ENCODE results near the gene TMEM154.

The TMEM154 gene

GRCh38 chr4:152708361-152708760 is 28.6 kb upstream of the TMEM154 start:
- no peak for DNase-seq (ENCODE audit: low read depth)
- TF ChIP-seq CTCF (IDR thresholded peaks at IDR 0.05; ENCODE audit: low read depth, low read length, missing control alignments): no peak
- H3K4me3 ChIP-seq (ENCODE audit: low read depth, low read length): no peak overlapping the region

- TF ChIP-seq CTCF (IDR thresholded peaks at IDR 0.05; ENCODE audit: low read depth, low read length, missing control alignments): no peak
Measured at GRCh38 chr4:152707632-152708031, 27.8 kb upstream of the TMEM154 start.

GRCh38 chr4:152705903-152706302 is 26.1 kb upstream of the TMEM154 start:
- H3K4me3 ChIP-seq (ENCODE audit: low read depth, low read length): no peak overlapping the region
- no peak for TF ChIP-seq CTCF (IDR thresholded peaks at IDR 0.05; ENCODE audit: low read depth, low read length, missing control alignments)
- no peak for DNase-seq (ENCODE audit: low read depth)

More at GRCh38 chr4:152707632-152708031, 27.8 kb upstream of the TMEM154 start:
- no peak for DNase-seq (ENCODE audit: low read depth)
- no peak overlapping the region for H3K4me3 ChIP-seq (ENCODE audit: low read depth, low read length)

GRCh38 chr4:152704788-152705187 is 25.0 kb upstream of the TMEM154 start:
- DNase-seq (ENCODE audit: low read depth): no peak
- no peak overlapping the region for H3K4me3 ChIP-seq (ENCODE audit: low read depth, low read length)
- TF ChIP-seq CTCF (IDR thresholded peaks at IDR 0.05; ENCODE audit: low read depth, low read length, missing control alignments): no peak

DNA sequence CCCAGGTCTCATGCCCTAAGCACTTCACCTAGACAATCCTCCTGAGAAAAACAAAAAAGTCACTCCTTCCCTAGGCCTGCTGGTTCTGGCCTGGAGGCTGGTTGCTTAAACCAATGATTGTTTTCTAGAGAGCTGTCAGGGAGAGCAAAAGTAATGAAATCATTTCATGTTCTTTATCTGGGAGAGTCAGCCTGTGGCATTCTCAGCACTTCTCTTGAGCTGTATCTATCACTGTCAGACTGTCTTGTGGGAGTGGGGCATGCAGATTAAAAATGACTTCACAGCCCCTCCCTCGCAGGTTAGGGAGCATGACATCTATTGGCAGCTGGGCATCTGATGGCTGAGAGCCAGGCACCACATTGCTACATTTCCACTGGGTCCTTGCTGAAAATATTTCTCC is 20.4 kb upstream of the TMEM154 start:
- DNase-seq (ENCODE audit: low read depth): no peak
- TF ChIP-seq CTCF (IDR thresholded peaks at IDR 0.05; ENCODE audit: low read depth, low read length, missing control alignments): no peak
- H3K4me3 ChIP-seq (ENCODE audit: low read depth, low read length): no peak overlapping the region

DNA sequence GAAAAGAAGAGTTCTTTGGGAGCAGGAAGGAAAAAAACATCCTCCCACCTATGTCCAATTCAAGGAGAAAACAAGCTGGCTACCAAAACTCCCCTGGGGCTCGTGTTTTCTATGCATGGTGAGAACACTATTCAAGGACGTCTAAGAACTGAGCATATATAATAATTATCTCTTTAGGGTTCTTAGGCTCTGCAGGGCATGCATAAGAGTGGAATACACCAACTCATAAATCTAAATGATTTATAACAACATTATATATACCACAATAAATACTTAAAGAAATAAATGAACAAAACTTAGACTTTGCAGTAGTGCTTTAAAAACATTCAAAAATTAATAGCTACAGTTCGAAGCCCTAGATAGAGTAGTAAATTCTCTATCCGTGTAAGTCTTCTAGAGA is 19.5 kb upstream of the TMEM154 start:
- no peak for DNase-seq (ENCODE audit: low read depth)

More for the DNA sequence above, 19.5 kb upstream of the TMEM154 start:
- TF ChIP-seq CTCF (IDR thresholded peaks at IDR 0.05; ENCODE audit: low read depth, low read length, missing control alignments): no peak
- no peak overlapping the region for H3K4me3 ChIP-seq (ENCODE audit: low read depth, low read length)
